MM.1S (cell line): Measurements from ENCODE around the gene BCL3.

ENCODE experiments used
- DNase-seq: peaks from one replicate; pipeline ENCODE4 v3.0.0-alpha.2; 2015
- H2AFZ ChIP-seq: fragments of 300-600 bp; sonication (generic); 2 replicates; pipeline ENCODE4 v1.6.0; 2016; ENCODE audit warnings: antibody characterized with exemption, low read length
- H3F3A ChIP-seq: fragments of 300-600 bp; sonication (generic); 2 replicates; pipeline ENCODE4 v1.6.1; 2016; ENCODE audit warnings: mild to moderate bottlenecking, antibody characterized with exemption, low read length, moderate library complexity, mixed read lengths; ENCODE audit not compliant: insufficient read depth
- H3K27ac ChIP-seq: fragments of 300-600 bp; sonication (generic); 2 replicates; pipeline ENCODE4 v1.5.1; 2016; ENCODE audit warnings: mild to moderate bottlenecking, low read length
- H3K27me3 ChIP-seq: fragments of 300-600 bp; sonication (generic); replicated peaks from 2 replicates; pipeline ENCODE4 v1.6.0; 2016; ENCODE audit warnings: low read length; ENCODE audit not compliant: insufficient read depth
- H3K36me3 ChIP-seq: fragments of 300-600 bp; sonication (generic); replicated peaks from 2 replicates; pipeline ENCODE4 v1.6.1; 2016; ENCODE audit warnings: mild to moderate bottlenecking, low read length, mixed read lengths; ENCODE audit not compliant: insufficient read depth
- H3K4me1 ChIP-seq: fragments of 300-600 bp; sonication (generic); 2 replicates; pipeline ENCODE4 v1.6.1; 2016; ENCODE audit warnings: low read length, mixed read lengths
- H3K4me2 ChIP-seq: fragments of 300-600 bp; sonication (generic); 2 replicates; pipeline ENCODE4 v1.6.0; 2016; ENCODE audit warnings: low read depth, low read length
- H3K4me3 ChIP-seq: fragments of 300-600 bp; sonication (generic); 2 replicates; pipeline ENCODE4 v1.5.1; 2016; ENCODE audit warnings: low read length, mixed read lengths
- H3K79me2 ChIP-seq: fragments of 300-600 bp; sonication (generic); 2 replicates; pipeline ENCODE4 v1.6.1; 2016; ENCODE audit warnings: mixed run types, low read length, mixed read lengths
- H3K9ac ChIP-seq: fragments of 300-600 bp; sonication (generic); 2 replicates; pipeline ENCODE4 v1.6.1; 2016; ENCODE audit warnings: low read length, mixed read lengths
- H3K9me2 ChIP-seq: fragments of 300-600 bp; sonication (generic); replicated peaks from 2 replicates; pipeline ENCODE4 v1.6.1; 2016; ENCODE audit warnings: mild to moderate bottlenecking, low read length, mixed read lengths; ENCODE audit not compliant: insufficient read depth
- H3K9me3 ChIP-seq: fragments of 300-600 bp; sonication (generic); replicated peaks from 2 replicates; pipeline ENCODE4 v1.6.1; 2016; ENCODE audit warnings: mild to moderate bottlenecking, low read length, mixed read lengths; ENCODE audit not compliant: insufficient read depth
- H4K20me1 ChIP-seq: fragments of 300-600 bp; sonication (generic); 2 replicates; pipeline ENCODE4 v1.6.1; 2016; ENCODE audit warnings: mild to moderate bottlenecking, low read length, moderate library complexity, mixed read lengths; ENCODE audit not compliant: insufficient read depth
- EZH2 ChIP-seq: fragments of 300-600 bp; sonication (generic); optimal IDR thresholded peaks from 2 replicates; pipeline ENCODE3; 2017; ENCODE audit warnings: low read depth, mild to moderate bottlenecking, antibody characterized with exemption, low read length, mixed read lengths
- EZH2phosphoT487 ChIP-seq: fragments of 300-600 bp; sonication (generic); IDR thresholded peaks from 2 replicates; pipeline ENCODE4 v1.6.1; 2018; ENCODE audit warnings: antibody characterized with exemption, low read length
- TF ChIP-seq, protein P1 (sequence below): fragments of 300-600 bp; sonication (generic); IDR thresholded peaks from 2 replicates; pipeline ENCODE4 v1.5.1; 2016; ENCODE audit warnings: antibody characterized with exemption, low read length, mixed read lengths

The BCL3 gene

DNA sequence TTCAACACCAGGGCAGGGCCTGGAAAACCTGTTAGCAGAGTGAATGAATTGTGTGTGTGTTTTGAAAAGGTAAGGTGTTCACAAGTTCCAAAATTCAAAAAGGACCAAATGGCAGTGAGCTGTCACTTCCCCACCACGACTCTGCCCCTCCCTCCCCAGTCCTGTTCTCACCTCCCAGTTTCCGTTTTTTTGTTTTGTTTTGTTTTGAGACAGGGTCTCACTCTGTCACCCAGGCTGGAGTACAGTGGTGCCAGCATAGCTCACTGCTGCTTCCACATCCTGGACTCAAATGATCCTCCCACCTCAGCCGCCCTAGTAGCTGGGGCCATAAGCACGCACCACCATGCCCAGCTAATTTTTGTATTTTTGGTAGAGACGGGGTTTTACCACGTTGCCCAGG is 20.3 kb upstream of the BCL3 start:
- H3F3A ChIP-seq, result peaks cover 6% of the 10 kb centered on the region; the same call in 1 of the 2 replicates
- TF ChIP-seq, protein P1, sequence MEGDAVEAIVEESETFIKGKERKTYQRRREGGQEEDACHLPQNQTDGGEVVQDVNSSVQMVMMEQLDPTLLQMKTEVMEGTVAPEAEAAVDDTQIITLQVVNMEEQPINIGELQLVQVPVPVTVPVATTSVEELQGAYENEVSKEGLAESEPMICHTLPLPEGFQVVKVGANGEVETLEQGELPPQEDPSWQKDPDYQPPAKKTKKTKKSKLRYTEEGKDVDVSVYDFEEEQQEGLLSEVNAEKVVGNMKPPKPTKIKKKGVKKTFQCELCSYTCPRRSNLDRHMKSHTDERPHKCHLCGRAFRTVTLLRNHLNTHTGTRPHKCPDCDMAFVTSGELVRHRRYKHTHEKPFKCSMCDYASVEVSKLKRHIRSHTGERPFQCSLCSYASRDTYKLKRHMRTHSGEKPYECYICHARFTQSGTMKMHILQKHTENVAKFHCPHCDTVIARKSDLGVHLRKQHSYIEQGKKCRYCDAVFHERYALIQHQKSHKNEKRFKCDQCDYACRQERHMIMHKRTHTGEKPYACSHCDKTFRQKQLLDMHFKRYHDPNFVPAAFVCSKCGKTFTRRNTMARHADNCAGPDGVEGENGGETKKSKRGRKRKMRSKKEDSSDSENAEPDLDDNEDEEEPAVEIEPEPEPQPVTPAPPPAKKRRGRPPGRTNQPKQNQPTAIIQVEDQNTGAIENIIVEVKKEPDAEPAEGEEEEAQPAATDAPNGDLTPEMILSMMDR, result no peak
- no peak for TF ChIP-seq EZH2phosphoT487
- TF ChIP-seq EZH2, result no peak
- H3K27ac ChIP-seq, result no peak overlapping the region
- H2AFZ ChIP-seq, result 0 out of 2 replicates have a peak overlapping the region, but pooled peaks have one; percentile 11
- DNase-seq, result no peak
- H3K27me3 ChIP-seq, result no peaks in the 10 kb centered on the region
- no peaks in the 10 kb centered on the region for H4K20me1 ChIP-seq
- H3K4me1 ChIP-seq, result peaks cover 14% of the 10 kb centered on the region
- no peaks in the 10 kb centered on the region for H3K9me2 ChIP-seq
- H3K4me2 ChIP-seq, result no peak overlapping the region
- no peaks in the 10 kb centered on the region for H3K36me3 ChIP-seq
- H3K9ac ChIP-seq, result no peak overlapping the region
- no peaks in the 10 kb centered on the region for H3K9me3 ChIP-seq
- H3K4me3 ChIP-seq, result no peak overlapping the region
- no peaks in the 10 kb centered on the region for H3K79me2 ChIP-seq

DNA sequence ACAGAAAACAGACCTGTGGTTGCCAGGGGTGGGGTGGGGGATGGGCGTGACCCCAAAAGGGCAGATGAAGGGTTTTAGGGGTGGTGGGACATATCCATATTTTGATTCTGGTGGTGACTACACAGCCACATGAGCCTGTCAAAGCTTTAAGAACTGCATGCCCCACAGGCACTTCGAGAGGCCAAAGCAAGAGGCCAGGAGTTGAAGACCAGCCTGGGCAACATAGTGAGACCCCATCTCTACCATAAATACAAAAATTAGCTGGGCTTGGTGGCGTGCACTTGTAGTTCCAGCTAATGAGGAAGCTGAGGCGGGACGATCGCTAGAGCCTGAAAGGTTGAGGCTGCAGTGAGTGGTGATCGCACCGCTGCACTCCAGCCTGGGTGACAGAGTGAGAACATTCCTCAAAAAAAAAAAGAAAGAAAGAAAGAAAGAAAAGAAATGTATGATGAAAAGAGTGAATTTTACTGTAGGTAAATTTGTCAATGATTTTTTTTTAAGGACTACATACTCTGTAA is 18.9 kb upstream of the BCL3 start:
- Histone ChIP-seq H3K27me3 (no peaks in the 10 kb centered on the region), H3K4me1 (0 out of 2 replicates have a peak, but pooled peaks cover 7% of the 10 kb centered on the region), H3K4me2 (no peak overlapping the region), H3K79me2 (no peaks in the 10 kb centered on the region), H3K9me3 (no peaks in the 10 kb centered on the region), H3F3A (no peaks in the 10 kb centered on the region), H3K27ac (no peak overlapping the region), H3K36me3 (no peaks in the 10 kb centered on the region), H3K9ac (no peak overlapping the region), H3K4me3 (no peak overlapping the region), H2AFZ (no peak overlapping the region), H4K20me1 (no peaks in the 10 kb centered on the region), H3K9me2 (no peaks in the 10 kb centered on the region)
- TF ChIP-seq, protein P1, result no peak
- no peak for TF ChIP-seq EZH2phosphoT487
- no peak for TF ChIP-seq EZH2
- DNase-seq, result no peak

DNA sequence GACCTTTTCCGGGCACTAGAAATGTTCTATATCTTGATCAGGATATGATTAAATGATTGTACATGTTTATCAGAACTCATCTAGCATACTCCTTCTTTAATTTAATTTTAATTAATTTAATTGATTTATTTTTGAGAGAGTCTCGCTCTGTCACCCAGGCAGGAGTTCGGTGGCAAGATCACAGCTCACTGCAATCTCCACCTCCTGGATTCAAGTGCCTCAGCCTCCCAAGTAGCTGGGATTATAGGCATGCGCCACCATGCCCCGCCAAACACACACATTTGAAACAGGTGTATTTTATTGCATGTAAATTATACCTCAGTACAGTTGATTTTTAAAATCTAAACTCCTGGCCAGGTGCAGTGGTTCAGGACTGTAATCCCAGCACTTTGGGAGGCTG is 17.4 kb upstream of the BCL3 start:
- no peak overlapping the region for H3K4me2 ChIP-seq
- H3K9me3 ChIP-seq, result no peaks in the 10 kb centered on the region
- H2AFZ ChIP-seq, result no peak overlapping the region
- no peaks in the 10 kb centered on the region for H3K79me2 ChIP-seq
- no peaks in the 10 kb centered on the region for H3K36me3 ChIP-seq
- H4K20me1 ChIP-seq, result no peaks in the 10 kb centered on the region
- H3K9ac ChIP-seq, result no peak overlapping the region
- H3K4me1 ChIP-seq, result no peaks in the 10 kb centered on the region
- H3K27me3 ChIP-seq, result 0 out of 2 replicates have a peak, but pooled peaks cover 5% of the 10 kb centered on the region
- H3K27ac ChIP-seq, result no peak overlapping the region
- no peak overlapping the region for H3K4me3 ChIP-seq
- TF ChIP-seq EZH2phosphoT487, result no peak
- no peaks in the 10 kb centered on the region for H3F3A ChIP-seq
- no peaks in the 10 kb centered on the region for H3K9me2 ChIP-seq
- no peak for DNase-seq

DNA sequence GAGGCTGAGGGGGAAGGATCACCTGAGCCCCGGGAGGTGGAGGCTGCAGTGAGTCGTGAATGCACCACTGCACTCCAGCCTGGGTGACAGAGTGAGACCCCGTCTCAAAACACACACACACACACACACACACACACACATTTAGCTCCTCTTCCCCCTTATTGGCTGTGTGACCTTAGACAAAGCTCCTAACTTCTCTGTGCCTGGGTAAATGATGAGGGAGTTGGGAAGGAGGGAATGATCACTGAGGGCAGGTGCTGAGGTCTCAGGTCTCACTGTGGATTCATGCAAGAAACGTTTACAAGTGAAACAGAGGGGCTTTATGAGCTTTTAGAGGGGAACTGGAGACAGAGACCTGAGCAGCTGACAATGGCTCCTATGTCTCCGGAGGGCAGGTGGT is 16.9 kb upstream of the BCL3 start:
- Histone ChIP-seq H2AFZ (no peak overlapping the region), H3K79me2 (no peaks in the 10 kb centered on the region), H4K20me1 (no peaks in the 10 kb centered on the region), H3K4me3 (no peak overlapping the region), H3K4me2 (no peak overlapping the region), H3K9me2 (no peaks in the 10 kb centered on the region), H3K9ac (no peak overlapping the region), H3F3A (no peaks in the 10 kb centered on the region), H3K4me1 (no peaks in the 10 kb centered on the region), H3K9me3 (no peaks in the 10 kb centered on the region), H3K27ac (no peak overlapping the region), H3K36me3 (no peaks in the 10 kb centered on the region), H3K27me3 (0 out of 2 replicates have a peak, but pooled peaks cover 5% of the 10 kb centered on the region)
- TF ChIP-seq EZH2phosphoT487, result no peak
- TF ChIP-seq EZH2, result no peak
- TF ChIP-seq, protein P1, result no peak
- no peak for DNase-seq
